Stimulated activated CD8-positive, alpha-beta memory T cell treated with anti-CD3 and anti-CD28 coated beads, Interleukin-4, amount 100 ng/mL, for 48 hours (primary cell): ENCODE results near the gene NXNL2.

ENCODE experiments used
- DNase-seq: peaks from one replicate; pipeline ENCODE4 v3.0.0-alpha.2; 2020

NXNL2 gene

GRCh38 chr9:88534456-88535225 is at the start of gene NXNL2:
NXNL2 (plus strand) TSS chr9:88535178; CDS start chr9:88535435, 257 bp downstream.
- peak; percentile 47 for DNase-seq

- DNase-seq: no peak
Measured at GRCh38 chr9:88488166-88488565, 46.8 kb upstream of the NXNL2 start.

- no peak for DNase-seq
Measured at GRCh38 chr9:88494983-88495721, 39.8 kb upstream of the NXNL2 start.

GRCh38 chr9:88497224-88497623 is 37.8 kb upstream of the NXNL2 start:
- DNase-seq: no peak

GRCh38 chr9:88498880-88499279 is 36.1 kb upstream of the NXNL2 start:
- DNase-seq: no peak

GRCh38 chr9:88501086-88501485 is 33.9 kb upstream of the NXNL2 start:
- DNase-seq: no peak

GRCh38 chr9:88502552-88503034 is 32.4 kb upstream of the NXNL2 start:
- no peak for DNase-seq

- no peak for DNase-seq
Measured at GRCh38 chr9:88503081-88503844, 31.7 kb upstream of the NXNL2 start.

GRCh38 chr9:88503845-88504764 is 30.9 kb upstream of the NXNL2 start:
- no peak for DNase-seq

- DNase-seq: no peak
Measured at GRCh38 chr9:88508326-88508725, 26.7 kb upstream of the NXNL2 start.

GRCh38 chr9:88511906-88512305 is 23.1 kb upstream of the NXNL2 start:
- no peak for DNase-seq

GRCh38 chr9:88514247-88514646 is 20.7 kb upstream of the NXNL2 start:
- DNase-seq: no peak

GRCh38 chr9:88521308-88521707 is 13.7 kb upstream of the NXNL2 start:
- DNase-seq: no peak

GRCh38 chr9:88522360-88522759 is 12.6 kb upstream of the NXNL2 start:
- DNase-seq: no peak

GRCh38 chr9:88523056-88523455 is 11.9 kb upstream of the NXNL2 start:
- DNase-seq: no peak

GRCh38 chr9:88524911-88525310 is 10.1 kb upstream of the NXNL2 start:
- no peak for DNase-seq

- no peak for DNase-seq
Measured at GRCh38 chr9:88527618-88528017, 7.4 kb upstream of the NXNL2 start.

- no peak for DNase-seq
Measured at GRCh38 chr9:88528080-88528790, 6.7 kb upstream of the NXNL2 start.

- DNase-seq: no peak
Measured at GRCh38 chr9:88529496-88529895, 5.5 kb upstream of the NXNL2 start.

- no peak for DNase-seq
Measured at GRCh38 chr9:88530051-88530450, 4.9 kb upstream of the NXNL2 start.

- peak; percentile 30 for DNase-seq
Measured at GRCh38 chr9:88531920-88532698, 2.9 kb upstream of the NXNL2 start.
